DND-41 (cell line): ENCODE data around the gene CTDP1.

ENCODE experiments used
- CTCF ChIP-seq: IDR thresholded peaks from 2 replicates; pipeline ENCODE4 v1.5.1; 2012; ENCODE audit warnings: borderline replicate concordance, low read length, moderate library complexity, mild to moderate bottlenecking; ENCODE audit not compliant: poor library complexity, severe bottlenecking; ENCODE audit errors: extremely low read depth
- EZH2 ChIP-seq: IDR thresholded peaks from 3 replicates; pipeline ENCODE4 v1.6.1; 2012; ENCODE audit warnings: borderline replicate concordance, low read depth, mild to moderate bottlenecking, moderate library complexity, low read length, inconsistent platforms; ENCODE audit not compliant: severe bottlenecking

- TF ChIP-seq CTCF (no peak), EZH2 (no peak)
These were observed 3.5 kb downstream of the CTDP1 start for GRCh38 chr18:79682894-79683625.
